Panc1 (cell line): ENCODE data around the gene PRR5L.

Source experiments
- POLR2AphosphoS5 ChIP-seq: IDR thresholded peaks from 2 replicates; pipeline ENCODE4 v1.6.1; 2012; ENCODE audit warnings: mild to moderate bottlenecking, low read depth, low read length, moderate library complexity
- REST ChIP-seq, 2 experiments: IDR thresholded peaks; 2 replicates each; pipeline ENCODE4 v1.6.1; 2011 to 2012; ENCODE audit warnings: low read depth in 2 of 2, control low read depth in 1 of 2, low read length in 1 of 2, mild to moderate bottlenecking in 1 of 2, moderate library complexity in 1 of 2; ENCODE audit not compliant: insufficient read depth in 1 of 2
- SIN3A ChIP-seq: IDR thresholded peaks from 2 replicates; pipeline ENCODE4 v1.6.1; 2012; ENCODE audit warnings: low read depth, mild to moderate bottlenecking, low read length, moderate library complexity, borderline replicate concordance; ENCODE audit not compliant: insufficient read depth
- TCF7L2 ChIP-seq: IDR thresholded peaks from 2 replicates; pipeline ENCODE4 v1.6.1; 2011; ENCODE audit warnings: mild to moderate bottlenecking, low read depth, low read length, inconsistent platforms
- TF ChIP-seq, protein P1 (sequence below): fragments of 450-650 bp; IDR thresholded peaks from 2 replicates; pipeline ENCODE4 v1.5.1; 2017; ENCODE audit warnings: mild to moderate bottlenecking

DNA sequence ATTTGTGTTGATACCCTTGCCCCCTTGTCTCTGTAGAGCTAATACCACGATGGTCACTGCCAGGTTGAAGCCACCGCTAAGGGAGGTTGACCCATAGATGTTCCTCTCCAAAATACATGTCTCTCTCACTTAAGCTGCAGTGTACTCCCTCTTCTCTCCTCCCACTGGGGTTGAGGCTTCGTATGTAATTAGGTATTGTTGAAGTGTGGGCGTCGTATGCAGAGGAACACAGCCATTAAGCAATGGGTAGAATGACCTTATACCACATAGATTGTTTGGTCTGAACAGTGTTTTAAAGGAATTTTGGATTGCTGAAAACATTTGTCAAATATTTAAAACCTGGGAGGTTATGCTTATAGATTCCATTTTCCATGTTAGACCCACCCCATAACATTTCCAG is 142.0 kb downstream of the PRR5L start:
- TF ChIP-seq, protein P1, sequence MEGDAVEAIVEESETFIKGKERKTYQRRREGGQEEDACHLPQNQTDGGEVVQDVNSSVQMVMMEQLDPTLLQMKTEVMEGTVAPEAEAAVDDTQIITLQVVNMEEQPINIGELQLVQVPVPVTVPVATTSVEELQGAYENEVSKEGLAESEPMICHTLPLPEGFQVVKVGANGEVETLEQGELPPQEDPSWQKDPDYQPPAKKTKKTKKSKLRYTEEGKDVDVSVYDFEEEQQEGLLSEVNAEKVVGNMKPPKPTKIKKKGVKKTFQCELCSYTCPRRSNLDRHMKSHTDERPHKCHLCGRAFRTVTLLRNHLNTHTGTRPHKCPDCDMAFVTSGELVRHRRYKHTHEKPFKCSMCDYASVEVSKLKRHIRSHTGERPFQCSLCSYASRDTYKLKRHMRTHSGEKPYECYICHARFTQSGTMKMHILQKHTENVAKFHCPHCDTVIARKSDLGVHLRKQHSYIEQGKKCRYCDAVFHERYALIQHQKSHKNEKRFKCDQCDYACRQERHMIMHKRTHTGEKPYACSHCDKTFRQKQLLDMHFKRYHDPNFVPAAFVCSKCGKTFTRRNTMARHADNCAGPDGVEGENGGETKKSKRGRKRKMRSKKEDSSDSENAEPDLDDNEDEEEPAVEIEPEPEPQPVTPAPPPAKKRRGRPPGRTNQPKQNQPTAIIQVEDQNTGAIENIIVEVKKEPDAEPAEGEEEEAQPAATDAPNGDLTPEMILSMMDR = no peak
- TF ChIP-seq POLR2AphosphoS5 = no peak
- TF ChIP-seq SIN3A = no peak
- no peak for TF ChIP-seq REST (IDR thresholded peaks at IDR 0.05; ENCODE audit: insufficient read depth in 1 of 2, low read depth in 2 of 2, low read length in 1 of 2)
- TF ChIP-seq TCF7L2 = no peak
